A549 (cell line): ENCODE measurements around the gene HAND1.

Source experiments
- CEBPB ChIP-seq, 2 experiments: fragments of >200 bp in 1 of 2; sonication (Bioruptor Twin) in 1 of 2; formaldehyde crosslinking in 1 of 2; IDR thresholded peaks; 2 replicates each; pipeline ENCODE4 v1.6.1; 2012 to 2016
- EP300 ChIP-seq, 2 experiments: fragments of >200 bp; sonication (Bioruptor Twin); formaldehyde crosslinking; IDR thresholded peaks; 2 replicates in 1 of 2; 3 replicates in 1 of 2; pipeline ENCODE4 v1.6.1; 2016 to 2017
- HOXA7 ChIP-seq: fragments of 250-450 bp; sonication (Bioruptor Pico); IDR thresholded peaks from 2 replicates; pipeline ENCODE4 v1.5.0; 2020; ENCODE audit warnings: mild to moderate bottlenecking, moderate library complexity
- KDM5A ChIP-seq: fragments of 200-600 bp; sonication (generic); IDR thresholded peaks from 2 replicates; pipeline ENCODE4 v1.6.1; 2016; ENCODE audit warnings: antibody characterized with exemption, mild to moderate bottlenecking
- MAFK ChIP-seq: fragments of 450-650 bp; IDR thresholded peaks from 2 replicates; pipeline ENCODE4 v1.6.1; 2014; ENCODE audit not compliant: partially characterized antibody
- MAX ChIP-seq: IDR thresholded peaks from 2 replicates; pipeline ENCODE4 v1.6.1; 2012
- MAZ ChIP-seq: fragments of 150-350 bp; IDR thresholded peaks from 2 replicates; pipeline ENCODE4 v1.6.1; 2014; ENCODE audit warnings: antibody characterized with exemption, low read depth, low read length, borderline replicate concordance
- MYC ChIP-seq: IDR thresholded peaks from 2 replicates; pipeline ENCODE4 v1.6.1; 2012; ENCODE audit warnings: mild to moderate bottlenecking, inconsistent platforms, low read length, improper control_type of control experiment, borderline replicate concordance
- POLR2A ChIP-seq: IDR thresholded peaks from 2 replicates; pipeline ENCODE4 v1.6.1; 2012; ENCODE audit warnings: mild to moderate bottlenecking, low read length
- POLR2AphosphoS2 ChIP-seq: conservative IDR thresholded peaks from 2 replicates; pipeline ENCODE4 v1.6.1; 2012; ENCODE audit warnings: low read length, improper control_type of control experiment, inconsistent platforms
- SREBF2 ChIP-seq: fragments of 450-650 bp; IDR thresholded peaks from 2 replicates; pipeline ENCODE4 v1.6.1; 2014; ENCODE audit warnings: mild to moderate bottlenecking, moderate library complexity
- TF ChIP-seq, protein P1 (sequence below): fragments of >200 bp; sonication (Bioruptor Twin); formaldehyde crosslinking; IDR thresholded peaks from 3 replicates; pipeline ENCODE4 v1.5.1; 2016
- TF ChIP-seq, protein P2 (sequence below): fragments of 200-600 bp; sonication (generic); IDR thresholded peaks from 2 replicates; pipeline ENCODE4 v1.6.1; 2016; ENCODE audit warnings: antibody characterized with exemption, mild to moderate bottlenecking, moderate library complexity
- TF ChIP-seq, protein P3 (sequence below): fragments of 450-650 bp; IDR thresholded peaks from 2 replicates; pipeline ENCODE4 v1.6.1; 2014; ENCODE audit warnings: antibody characterized with exemption

DNA sequence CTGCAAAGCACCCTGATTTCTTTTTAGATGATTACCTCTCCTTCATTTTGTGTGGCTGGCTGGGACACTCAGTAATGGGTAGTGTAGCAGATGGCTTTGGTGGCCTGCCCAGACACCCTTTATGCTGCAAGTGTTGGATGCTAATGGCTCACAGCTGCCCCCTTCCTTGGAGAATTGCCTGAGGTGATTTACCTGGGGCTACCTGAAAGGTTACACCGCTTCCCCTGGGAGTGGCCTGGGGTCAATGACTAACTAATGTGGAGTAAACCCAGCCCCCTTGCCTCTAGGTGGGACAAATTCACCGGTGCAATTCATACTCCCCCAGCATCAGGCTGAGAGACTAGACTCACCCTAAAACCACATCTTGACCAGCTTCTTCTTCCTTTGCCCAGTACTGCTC lies 23.5 kb upstream of the HAND1 start:
- TF ChIP-seq, protein P1, sequence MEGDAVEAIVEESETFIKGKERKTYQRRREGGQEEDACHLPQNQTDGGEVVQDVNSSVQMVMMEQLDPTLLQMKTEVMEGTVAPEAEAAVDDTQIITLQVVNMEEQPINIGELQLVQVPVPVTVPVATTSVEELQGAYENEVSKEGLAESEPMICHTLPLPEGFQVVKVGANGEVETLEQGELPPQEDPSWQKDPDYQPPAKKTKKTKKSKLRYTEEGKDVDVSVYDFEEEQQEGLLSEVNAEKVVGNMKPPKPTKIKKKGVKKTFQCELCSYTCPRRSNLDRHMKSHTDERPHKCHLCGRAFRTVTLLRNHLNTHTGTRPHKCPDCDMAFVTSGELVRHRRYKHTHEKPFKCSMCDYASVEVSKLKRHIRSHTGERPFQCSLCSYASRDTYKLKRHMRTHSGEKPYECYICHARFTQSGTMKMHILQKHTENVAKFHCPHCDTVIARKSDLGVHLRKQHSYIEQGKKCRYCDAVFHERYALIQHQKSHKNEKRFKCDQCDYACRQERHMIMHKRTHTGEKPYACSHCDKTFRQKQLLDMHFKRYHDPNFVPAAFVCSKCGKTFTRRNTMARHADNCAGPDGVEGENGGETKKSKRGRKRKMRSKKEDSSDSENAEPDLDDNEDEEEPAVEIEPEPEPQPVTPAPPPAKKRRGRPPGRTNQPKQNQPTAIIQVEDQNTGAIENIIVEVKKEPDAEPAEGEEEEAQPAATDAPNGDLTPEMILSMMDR, result no peak
- TF ChIP-seq MYC, result no peak
- no peak for TF ChIP-seq POLR2A
- no peak for TF ChIP-seq MAX
- TF ChIP-seq CEBPB (IDR thresholded peaks at IDR 0.05), result no peak
- TF ChIP-seq HOXA7 (CRISPR knock-in tag), result no peak
- TF ChIP-seq KDM5A, result no peak
- no peak for TF ChIP-seq SREBF2
- TF ChIP-seq, protein P2, sequence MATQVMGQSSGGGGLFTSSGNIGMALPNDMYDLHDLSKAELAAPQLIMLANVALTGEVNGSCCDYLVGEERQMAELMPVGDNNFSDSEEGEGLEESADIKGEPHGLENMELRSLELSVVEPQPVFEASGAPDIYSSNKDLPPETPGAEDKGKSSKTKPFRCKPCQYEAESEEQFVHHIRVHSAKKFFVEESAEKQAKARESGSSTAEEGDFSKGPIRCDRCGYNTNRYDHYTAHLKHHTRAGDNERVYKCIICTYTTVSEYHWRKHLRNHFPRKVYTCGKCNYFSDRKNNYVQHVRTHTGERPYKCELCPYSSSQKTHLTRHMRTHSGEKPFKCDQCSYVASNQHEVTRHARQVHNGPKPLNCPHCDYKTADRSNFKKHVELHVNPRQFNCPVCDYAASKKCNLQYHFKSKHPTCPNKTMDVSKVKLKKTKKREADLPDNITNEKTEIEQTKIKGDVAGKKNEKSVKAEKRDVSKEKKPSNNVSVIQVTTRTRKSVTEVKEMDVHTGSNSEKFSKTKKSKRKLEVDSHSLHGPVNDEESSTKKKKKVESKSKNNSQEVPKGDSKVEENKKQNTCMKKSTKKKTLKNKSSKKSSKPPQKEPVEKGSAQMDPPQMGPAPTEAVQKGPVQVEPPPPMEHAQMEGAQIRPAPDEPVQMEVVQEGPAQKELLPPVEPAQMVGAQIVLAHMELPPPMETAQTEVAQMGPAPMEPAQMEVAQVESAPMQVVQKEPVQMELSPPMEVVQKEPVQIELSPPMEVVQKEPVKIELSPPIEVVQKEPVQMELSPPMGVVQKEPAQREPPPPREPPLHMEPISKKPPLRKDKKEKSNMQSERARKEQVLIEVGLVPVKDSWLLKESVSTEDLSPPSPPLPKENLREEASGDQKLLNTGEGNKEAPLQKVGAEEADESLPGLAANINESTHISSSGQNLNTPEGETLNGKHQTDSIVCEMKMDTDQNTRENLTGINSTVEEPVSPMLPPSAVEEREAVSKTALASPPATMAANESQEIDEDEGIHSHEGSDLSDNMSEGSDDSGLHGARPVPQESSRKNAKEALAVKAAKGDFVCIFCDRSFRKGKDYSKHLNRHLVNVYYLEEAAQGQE, result no peak
- no peak for TF ChIP-seq POLR2AphosphoS2
- TF ChIP-seq, protein P3, sequence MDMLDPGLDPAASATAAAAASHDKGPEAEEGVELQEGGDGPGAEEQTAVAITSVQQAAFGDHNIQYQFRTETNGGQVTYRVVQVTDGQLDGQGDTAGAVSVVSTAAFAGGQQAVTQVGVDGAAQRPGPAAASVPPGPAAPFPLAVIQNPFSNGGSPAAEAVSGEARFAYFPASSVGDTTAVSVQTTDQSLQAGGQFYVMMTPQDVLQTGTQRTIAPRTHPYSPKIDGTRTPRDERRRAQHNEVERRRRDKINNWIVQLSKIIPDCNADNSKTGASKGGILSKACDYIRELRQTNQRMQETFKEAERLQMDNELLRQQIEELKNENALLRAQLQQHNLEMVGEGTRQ, result no peak
- TF ChIP-seq EP300 (IDR thresholded peaks at IDR 0.05), result no peak
- no peak for TF ChIP-seq MAFK
- TF ChIP-seq MAZ, result no peak
